ENCODE data around the gene CD33.

The CD33 gene

GRCh38 chr19:51227326-51227725 lies 2.4 kb downstream of the CD33 start:
- no peak overlapping the region for H3K27ac ChIP-seq
- TF ChIP-seq CTCF (conservative IDR thresholded peaks at IDR 0.05) (no peak), ZFX (IDR thresholded peaks at IDR 0.05) (no peak)

- H3K27ac ChIP-seq, result no peak overlapping the region
- TF ChIP-seq ZFX (IDR thresholded peaks at IDR 0.05) (no peak), CTCF (conservative IDR thresholded peaks at IDR 0.05) (no peak)
Measured at GRCh38 chr19:51227966-51228365, 3.1 kb downstream of the CD33 start.

- H3K27ac ChIP-seq, result no peak overlapping the region
- TF ChIP-seq CTCF (conservative IDR thresholded peaks at IDR 0.05) (no peak), ZFX (IDR thresholded peaks at IDR 0.05) (no peak)
Measured at GRCh38 chr19:51240866-51241265, 16.0 kb downstream of the CD33 start.

- H3K27ac ChIP-seq, result no peak overlapping the region
Measured at GRCh38 chr19:51242881-51243630, 18.2 kb downstream of the CD33 start.

GRCh38 chr19:51246164-51246552 lies 21.3 kb downstream of the CD33 start:
- TF ChIP-seq ZFX (IDR thresholded peaks at IDR 0.05) (no peak), CTCF (conservative IDR thresholded peaks at IDR 0.05) (no peak)
- H3K27ac ChIP-seq, result no peak overlapping the region

More at GRCh38 chr19:51242881-51243630, 18.2 kb downstream of the CD33 start:
- TF ChIP-seq CTCF (conservative IDR thresholded peaks at IDR 0.05), result no peak
- TF ChIP-seq ZFX (IDR thresholded peaks at IDR 0.05), result no peak

GRCh38 chr19:51247972-51248590 lies 23.2 kb downstream of the CD33 start:
- TF ChIP-seq CTCF (conservative IDR thresholded peaks at IDR 0.05) (no peak), ZFX (IDR thresholded peaks at IDR 0.05) (no peak)
- H3K27ac ChIP-seq, result no peak overlapping the region

GRCh38 chr19:51250786-51251467 lies 26.0 kb downstream of the CD33 start, which contains the start of gene SIGLECL1:
TSS of gene SIGLECL1 (plus strand) at chr19:51251080. CDS start at chr19:51264073, 12,993 bp downstream.
- no peak within 1 kb of the TSS for H3K27ac ChIP-seq
- no peak for TF ChIP-seq ZFX (IDR thresholded peaks at IDR 0.05)
- no peak for TF ChIP-seq CTCF (conservative IDR thresholded peaks at IDR 0.05)

Data from C4-2B (cell line).